Effector memory CD4-positive, alpha-beta T cell (primary cell): ENCODE results near the gene TRABD2B.

ENCODE experiments used
- DNase-seq, 3 donors: peaks; one replicate each; pipeline ENCODE4 v3.0.0-alpha.2; 2020
- H3K27ac ChIP-seq: 2 replicates; pipeline ENCODE4 v1.7.0; 2013; ENCODE audit warnings: mild to moderate bottlenecking, low read length, moderate library complexity; ENCODE audit not compliant: insufficient read depth, poor library complexity, severe bottlenecking
- H3K27me3 ChIP-seq: replicated peaks from 2 replicates; pipeline ENCODE4 v1.7.0; 2013; ENCODE audit warnings: mild to moderate bottlenecking, low read length; ENCODE audit not compliant: insufficient read depth, control insufficient read depth, poor library complexity, severe bottlenecking
- H3K36me3 ChIP-seq: 2 replicates; pipeline ENCODE4 v1.7.0; 2013; ENCODE audit warnings: mild to moderate bottlenecking, low read length, moderate library complexity; ENCODE audit not compliant: control insufficient read depth, insufficient read depth
- H3K4me1 ChIP-seq: 2 replicates; pipeline ENCODE4 v1.7.0; 2013; ENCODE audit warnings: low read length, mild to moderate bottlenecking; ENCODE audit not compliant: control insufficient read depth, insufficient read depth, poor library complexity, severe bottlenecking
- H3K4me3 ChIP-seq: 2 replicates; pipeline ENCODE4 v1.7.0; 2013; ENCODE audit warnings: low read length, low read depth, mild to moderate bottlenecking; ENCODE audit not compliant: insufficient read depth, poor library complexity, severe bottlenecking
- H3K9me3 ChIP-seq: 2 replicates; pipeline ENCODE4 v1.7.0; 2013; ENCODE audit warnings: mild to moderate bottlenecking, low read length, moderate library complexity; ENCODE audit not compliant: control insufficient read depth

The TRABD2B gene

GRCh38 chr1:47981667-47982350 lies 15.4 kb downstream of the TRABD2B start:
- no peak overlapping the region for H3K4me3 ChIP-seq
- peaks cover 4% of the 10 kb centered on the region for H3K27me3 ChIP-seq
- no peaks in the 10 kb centered on the region for H3K4me1 ChIP-seq
- no peaks in the 10 kb centered on the region for H3K36me3 ChIP-seq
- no peak for DNase-seq
- no peak overlapping the region for H3K27ac ChIP-seq
- H3K9me3 ChIP-seq: no peaks in the 10 kb centered on the region

GRCh38 chr1:47980501-47980900 lies 16.7 kb downstream of the TRABD2B start:
- DNase-seq: no peak
- no peaks in the 10 kb centered on the region for H3K4me1 ChIP-seq
- peaks cover 4% of the 10 kb centered on the region for H3K27me3 ChIP-seq

GRCh38 chr1:47979724-47980123 lies 17.5 kb downstream of the TRABD2B start:
- DNase-seq: no peak
- no peaks in the 10 kb centered on the region for H3K27me3 ChIP-seq
- H3K9me3 ChIP-seq: no peaks in the 10 kb centered on the region

More at GRCh38 chr1:47980501-47980900, 16.7 kb downstream of the TRABD2B start:
- Histone ChIP-seq H3K27ac (no peak overlapping the region), H3K4me3 (no peak overlapping the region), H3K36me3 (no peaks in the 10 kb centered on the region), H3K9me3 (no peaks in the 10 kb centered on the region)

DNA sequence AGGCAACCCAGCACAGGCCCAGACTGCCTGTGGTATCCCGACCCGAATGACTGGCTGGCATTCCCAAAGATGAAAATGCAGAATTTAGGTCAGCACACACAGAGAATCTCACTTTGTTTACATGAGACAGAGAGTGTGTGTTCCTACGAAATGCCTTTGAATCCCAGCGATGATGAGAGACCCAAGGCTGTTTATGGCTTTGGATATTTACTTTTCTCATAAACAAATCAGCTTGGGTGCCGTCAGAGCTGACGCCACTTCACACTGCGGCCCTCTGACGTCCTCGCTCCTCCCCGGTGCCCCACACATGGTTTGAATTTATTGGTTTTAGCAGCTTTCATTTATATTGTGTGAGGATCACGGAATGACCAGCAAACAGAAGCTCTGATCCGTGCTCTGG lies 18.7 kb downstream of the TRABD2B start:
- H3K36me3 ChIP-seq: no peaks in the 10 kb centered on the region
- H3K4me1 ChIP-seq: no peaks in the 10 kb centered on the region
- no peak overlapping the region for H3K27ac ChIP-seq
- no peaks in the 10 kb centered on the region for H3K9me3 ChIP-seq
- DNase-seq: no peak
- no peaks in the 10 kb centered on the region for H3K27me3 ChIP-seq
- H3K4me3 ChIP-seq: no peak overlapping the region

More at GRCh38 chr1:47979724-47980123, 17.5 kb downstream of the TRABD2B start:
- Histone ChIP-seq H3K4me1 (no peaks in the 10 kb centered on the region), H3K27ac (no peak overlapping the region), H3K36me3 (no peaks in the 10 kb centered on the region), H3K4me3 (no peak overlapping the region)

DNA sequence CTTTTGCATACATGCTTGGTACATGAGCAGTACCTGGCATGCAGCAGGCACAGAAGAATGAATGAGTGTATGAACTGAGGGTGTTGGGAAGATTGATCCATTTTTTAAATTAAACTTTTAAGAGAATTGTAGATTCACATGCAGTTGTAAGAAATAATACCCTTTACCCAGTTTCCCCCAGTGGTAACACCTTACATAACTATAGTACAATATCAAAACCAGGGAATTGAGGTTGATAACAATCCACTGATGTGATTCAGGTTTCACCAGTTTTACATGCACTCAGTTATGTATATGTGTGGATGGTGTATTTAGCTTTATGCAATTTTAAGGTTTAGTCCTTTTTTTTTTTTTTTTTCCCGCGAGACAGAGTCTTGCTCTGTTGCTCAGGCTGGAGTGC lies 20.5 kb downstream of the TRABD2B start:
- Histone ChIP-seq H3K36me3 (no peaks in the 10 kb centered on the region), H3K27me3 (no peaks in the 10 kb centered on the region), H3K27ac (no peak overlapping the region), H3K4me3 (no peak overlapping the region), H3K4me1 (no peaks in the 10 kb centered on the region), H3K9me3 (no peaks in the 10 kb centered on the region)
- DNase-seq: no peak

GRCh38 chr1:47976267-47976666 lies 20.9 kb downstream of the TRABD2B start:
- no peak overlapping the region for H3K27ac ChIP-seq
- no peaks in the 10 kb centered on the region for H3K36me3 ChIP-seq
- no peaks in the 10 kb centered on the region for H3K4me1 ChIP-seq
- H3K9me3 ChIP-seq: no peaks in the 10 kb centered on the region
- DNase-seq: no peak
- no peak overlapping the region for H3K4me3 ChIP-seq
- H3K27me3 ChIP-seq: no peaks in the 10 kb centered on the region

GRCh38 chr1:47975302-47975921 lies 21.8 kb downstream of the TRABD2B start:
- no peak for DNase-seq
- Histone ChIP-seq H3K27me3 (no peaks in the 10 kb centered on the region), H3K4me1 (no peaks in the 10 kb centered on the region), H3K27ac (no peak overlapping the region), H3K4me3 (no peak overlapping the region), H3K9me3 (no peaks in the 10 kb centered on the region), H3K36me3 (no peaks in the 10 kb centered on the region)

GRCh38 chr1:47972864-47973432 lies 24.2 kb downstream of the TRABD2B start:
- DNase-seq: no peak
- Histone ChIP-seq H3K27ac (no peak overlapping the region), H3K36me3 (no peaks in the 10 kb centered on the region), H3K27me3 (no peaks in the 10 kb centered on the region), H3K4me1 (no peaks in the 10 kb centered on the region), H3K9me3 (no peaks in the 10 kb centered on the region), H3K4me3 (no peak overlapping the region)

GRCh38 chr1:47971385-47972160 lies 25.6 kb downstream of the TRABD2B start:
- no peak for DNase-seq
- Histone ChIP-seq H3K27me3 (no peaks in the 10 kb centered on the region), H3K36me3 (no peaks in the 10 kb centered on the region)

DNA sequence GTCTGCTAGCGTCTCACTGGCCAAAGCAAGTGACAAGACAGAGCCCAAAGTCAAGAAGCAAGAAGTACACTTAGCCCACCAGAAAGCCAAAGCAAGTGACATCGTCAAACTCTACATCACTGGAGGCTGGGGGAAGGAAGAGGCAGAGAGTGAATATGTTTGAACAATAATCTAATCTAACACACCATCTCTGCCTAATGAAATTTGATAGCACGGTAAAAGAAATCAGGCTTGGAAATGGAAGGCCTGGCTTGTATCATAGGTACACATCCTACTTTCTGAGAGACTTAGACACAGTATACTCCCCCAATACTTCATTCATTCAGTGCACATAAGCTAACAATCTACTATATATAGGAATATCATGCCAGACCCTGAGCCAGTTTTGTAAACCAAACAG lies 26.3 kb downstream of the TRABD2B start:
- Histone ChIP-seq H3K27ac (no peak overlapping the region), H3K4me1 (no peaks in the 10 kb centered on the region), H3K9me3 (no peaks in the 10 kb centered on the region), H3K36me3 (no peaks in the 10 kb centered on the region), H3K27me3 (no peaks in the 10 kb centered on the region), H3K4me3 (no peak overlapping the region)
- DNase-seq: no peak

More at GRCh38 chr1:47971385-47972160, 25.6 kb downstream of the TRABD2B start:
- Histone ChIP-seq H3K4me1 (no peaks in the 10 kb centered on the region), H3K4me3 (no peak overlapping the region), H3K9me3 (no peaks in the 10 kb centered on the region), H3K27ac (no peak overlapping the region)
